ENCODE results near the gene HERC2.

HERC2 gene

DNA sequence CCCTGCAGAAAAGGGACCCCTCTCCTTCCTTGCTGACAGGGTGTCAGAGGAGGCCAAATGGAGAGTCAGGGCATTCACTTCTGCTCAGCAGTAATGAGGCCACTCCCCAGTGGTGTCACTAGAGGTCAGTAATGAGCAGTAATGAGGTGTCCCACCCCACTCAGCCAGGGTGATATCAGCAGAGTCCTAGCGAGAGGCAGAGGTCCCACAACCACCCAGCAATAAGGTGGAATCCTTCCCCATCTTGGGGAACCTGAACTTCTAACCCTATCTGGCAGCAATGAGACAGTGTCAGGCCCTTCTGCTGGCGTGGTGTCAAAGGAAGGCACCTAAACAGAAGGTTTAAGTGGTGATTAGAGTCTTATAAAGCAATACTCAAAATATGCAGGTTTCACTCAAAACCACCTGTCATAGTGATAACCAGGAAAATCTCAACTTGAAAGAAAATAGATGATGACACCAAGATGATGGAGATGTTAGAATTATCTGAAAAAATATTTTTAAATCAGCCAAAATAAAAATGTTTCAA is 235.7 kb downstream of the HERC2 start:
- DNase-seq = no peak

DNA sequence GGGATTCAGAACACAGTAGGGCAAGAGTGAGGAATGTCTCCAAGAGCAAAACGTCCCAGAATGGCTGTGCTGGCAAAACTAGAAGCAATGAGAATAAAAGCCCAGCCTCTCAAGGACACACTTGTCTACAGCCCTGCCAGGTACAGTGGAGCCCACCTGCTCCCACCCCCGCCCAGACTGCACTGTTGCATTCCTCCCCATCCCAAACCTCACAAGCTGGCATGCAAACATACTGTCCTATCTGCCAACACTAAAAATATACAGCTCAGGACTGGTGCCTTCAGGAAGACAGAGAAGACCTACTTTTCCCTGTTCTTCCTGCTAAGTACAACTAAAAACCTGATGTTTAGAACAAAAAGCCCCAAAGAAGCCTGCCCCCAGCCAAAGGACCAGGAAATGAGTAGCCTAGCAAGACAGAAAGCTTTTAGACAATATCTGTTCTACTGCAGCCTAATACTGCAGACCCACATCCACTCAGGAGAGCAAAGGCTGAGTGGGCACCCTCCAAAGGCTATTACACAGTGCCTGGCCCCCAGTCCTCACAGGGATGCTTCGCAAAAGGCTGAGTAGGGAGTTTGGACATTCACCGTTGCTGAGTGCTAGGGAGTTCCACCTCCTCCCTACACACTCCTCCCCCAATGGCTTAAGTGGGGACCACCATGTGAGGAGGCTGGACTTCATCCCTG is 236.3 kb downstream of the HERC2 start:
- DNase-seq = no peak

DNA sequence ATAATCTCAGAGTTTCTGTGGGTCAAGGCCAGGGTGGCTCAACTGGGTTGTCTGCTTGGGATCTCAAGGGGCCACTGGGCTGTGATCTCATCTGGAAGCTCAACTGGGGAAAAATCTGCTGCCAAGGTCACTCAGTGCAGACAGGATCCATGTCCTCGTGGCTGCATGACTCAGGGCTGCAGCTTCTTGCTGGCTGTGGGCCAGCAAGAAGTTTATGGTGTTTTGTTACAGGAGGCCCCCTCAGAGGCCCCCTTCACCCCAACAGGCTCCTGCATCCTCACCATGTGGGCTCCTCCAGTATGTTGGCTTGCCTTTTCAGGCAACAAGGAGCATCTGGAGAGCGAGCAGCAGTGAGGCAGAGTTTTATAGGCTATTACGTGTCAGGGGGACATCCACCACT is 237.4 kb downstream of the HERC2 start:
- DNase-seq = no peak

- DNase-seq = no peak
Measured at GRCh38 chr15:28082891-28083684, 238.9 kb downstream of the HERC2 start.

DNA sequence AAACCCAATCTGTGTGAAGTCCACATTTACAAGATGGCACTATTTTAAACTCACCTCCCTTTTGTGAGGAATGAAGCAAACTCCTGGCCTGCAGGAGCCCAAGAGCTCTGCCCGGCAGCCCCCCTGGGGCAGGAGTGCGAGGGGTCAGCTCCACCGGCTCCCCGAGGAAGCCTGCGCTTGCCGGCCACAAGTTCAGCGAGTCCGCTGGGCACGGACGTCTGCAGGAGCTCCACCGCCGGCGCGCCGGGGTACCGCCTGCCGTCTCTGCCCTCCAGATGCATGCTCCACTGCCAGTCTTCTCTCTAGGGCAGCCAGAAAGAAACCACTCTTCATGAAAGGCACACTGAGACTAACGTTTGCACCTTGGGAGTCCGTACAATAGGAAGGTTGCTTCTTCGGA is 240.4 kb downstream of the HERC2 start:
- no peak for DNase-seq

GRCh38 chr15:28080386-28080785 is 241.6 kb downstream of the HERC2 start:
- DNase-seq = no peak

DNA sequence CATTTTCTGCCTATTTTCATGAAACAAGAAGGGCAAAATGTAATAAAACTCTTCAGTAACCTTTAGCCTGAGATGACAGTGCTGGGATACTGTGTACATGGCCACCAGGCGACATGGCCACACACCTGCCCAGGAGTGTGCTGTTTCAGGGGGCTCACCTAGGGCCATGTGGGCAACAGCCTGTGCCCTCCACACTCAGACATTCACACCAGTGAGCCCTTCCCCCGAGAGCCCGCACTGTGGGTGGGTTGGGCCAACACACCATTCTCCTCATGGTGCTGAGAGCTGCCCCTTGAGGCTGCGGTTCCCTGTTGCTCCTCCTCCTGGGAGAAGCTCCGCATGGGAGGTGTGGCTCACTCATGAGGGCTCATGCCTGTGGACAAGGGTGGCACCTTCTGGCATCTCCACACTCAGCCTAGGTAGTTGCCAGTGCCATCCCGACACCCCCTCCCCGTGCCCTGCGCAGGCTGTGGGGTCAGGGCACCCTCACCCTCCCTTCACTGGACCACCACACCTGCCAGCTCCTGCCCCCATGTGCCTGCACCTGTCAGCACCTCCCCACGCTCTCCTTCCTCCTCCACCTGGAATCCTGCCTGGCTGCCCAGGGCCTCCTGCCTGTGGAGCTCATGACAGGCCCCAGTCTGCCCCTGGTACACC is 242.5 kb downstream of the HERC2 start:
- no peak for DNase-seq

DNA sequence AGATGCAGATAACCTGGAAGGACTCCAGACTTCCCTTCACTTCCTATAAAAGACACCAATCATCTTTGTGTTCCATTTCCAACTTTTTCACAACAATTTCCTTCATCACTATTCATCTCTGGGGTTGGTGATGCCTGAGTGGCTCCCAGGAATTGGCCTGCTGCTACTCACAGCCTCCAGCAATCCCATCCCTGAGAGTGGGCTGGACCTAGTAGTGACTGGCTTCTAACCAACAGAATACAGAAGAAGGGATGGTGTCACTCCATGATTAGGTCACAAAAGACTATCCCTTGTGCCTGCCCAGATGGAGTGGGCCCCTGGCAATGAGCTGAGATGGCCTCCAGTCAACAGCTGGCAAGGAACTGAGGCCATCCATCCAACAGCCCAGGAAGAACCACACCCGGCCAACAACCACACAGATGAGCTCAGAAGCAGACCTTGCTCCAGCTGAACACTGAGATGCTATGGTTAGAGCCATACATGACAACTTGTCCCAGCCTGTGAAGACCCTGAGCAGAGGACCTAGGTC is 243.7 kb downstream of the HERC2 start:
- DNase-seq = no peak

GRCh38 chr15:28075573-28075972 is 246.4 kb downstream of the HERC2 start:
- no peak for DNase-seq

DNA sequence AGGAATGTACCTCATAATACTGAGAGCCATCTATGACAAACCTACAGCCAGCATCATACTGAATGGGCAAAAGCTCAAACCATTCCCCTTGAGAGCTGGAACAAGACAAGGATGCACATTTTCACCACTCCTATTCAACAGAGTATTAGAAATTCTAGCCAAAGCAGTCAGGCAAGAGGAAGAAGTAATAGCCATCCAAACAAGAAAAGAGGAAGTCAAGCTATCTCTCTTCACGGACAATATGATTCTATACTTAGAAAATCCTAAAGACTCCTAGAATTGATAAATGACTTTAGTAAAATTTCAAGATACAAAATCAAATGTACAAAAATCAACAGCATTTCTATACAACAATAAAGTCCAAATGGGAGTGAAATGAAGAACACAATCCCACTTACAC is 253.0 kb downstream of the HERC2 start:
- DNase-seq = no peak

- DNase-seq = no peak
Measured at GRCh38 chr15:28066231-28066630, 255.7 kb downstream of the HERC2 start.

Measured in GOT3 (cell line).